Parathyroid adenoma (tissue), 2 donors: ENCODE results near the gene PRMT5.

Experiments used
- H2AFZ ChIP-seq: fragments of 300-600 bp; sonication (generic); one replicate; pipeline ENCODE4 v1.7.0; 2017; ENCODE audit warnings: antibody characterized with exemption, mild to moderate bottlenecking
- H3K27ac ChIP-seq: fragments of 300-600 bp; sonication (generic); one replicate; pipeline ENCODE4 v1.7.0; 2017
- H3K27me3 ChIP-seq: fragments of 300-600 bp; sonication (generic); one replicate; pipeline ENCODE4 v1.7.0; 2017; ENCODE audit warnings: low read length; ENCODE audit not compliant: control insufficient read depth, insufficient read depth
- H3K36me3 ChIP-seq: fragments of 300-600 bp; sonication (generic); one replicate; pipeline ENCODE4 v1.7.0; 2017; ENCODE audit warnings: low read length; ENCODE audit not compliant: control insufficient read depth, insufficient read depth
- H3K4me1 ChIP-seq: fragments of 300-600 bp; sonication (generic); one replicate; pipeline ENCODE4 v1.7.0; 2017; ENCODE audit warnings: control low read depth
- H3K4me2 ChIP-seq: fragments of 300-600 bp; sonication (generic); one replicate; pipeline ENCODE4 v1.7.0; 2017; ENCODE audit warnings: low read length
- H3K4me3 ChIP-seq: fragments of 300-600 bp; sonication (generic); one replicate; pipeline ENCODE4 v1.7.0; 2017; ENCODE audit warnings: low read depth, low read length
- H3K79me2 ChIP-seq: fragments of 300-600 bp; sonication (generic); one replicate; pipeline ENCODE4 v1.7.0; 2017; ENCODE audit warnings: control low read depth
- H3K9ac ChIP-seq: fragments of 300-600 bp; sonication (generic); one replicate; pipeline ENCODE4 v1.7.0; 2017; ENCODE audit warnings: mild to moderate bottlenecking
- H3K9me3 ChIP-seq: fragments of 300-600 bp; sonication (generic); one replicate; pipeline ENCODE4 v1.7.0; 2017; ENCODE audit warnings: low read length; ENCODE audit not compliant: control insufficient read depth
- TF ChIP-seq, protein P1 (sequence below): fragments of 300-600 bp; sonication (generic); IDR thresholded peaks from one replicate; pipeline ENCODE4 v1.7.0; 2017; ENCODE audit warnings: antibody characterized with exemption, mild to moderate bottlenecking
- donor health status: primary hyperparathyroidism.

The PRMT5 gene

GRCh38 chr14:22906073-22906472 is 23.1 kb downstream of the PRMT5 start:
- Histone ChIP-seq H3K4me1 (no peaks in the 10 kb centered on the region), H3K79me2 (peaks cover 24% of the 10 kb centered on the region), H3K9me3 (no peaks in the 10 kb centered on the region), H3K27me3 (no peaks in the 10 kb centered on the region), H3K27ac (no peak overlapping the region), H3K9ac (no peak overlapping the region), H3K4me2 (no peak overlapping the region), H2AFZ (no peak overlapping the region), H3K4me3 (no peak overlapping the region), H3K36me3 (no peaks in the 10 kb centered on the region)
- TF ChIP-seq, protein P1, sequence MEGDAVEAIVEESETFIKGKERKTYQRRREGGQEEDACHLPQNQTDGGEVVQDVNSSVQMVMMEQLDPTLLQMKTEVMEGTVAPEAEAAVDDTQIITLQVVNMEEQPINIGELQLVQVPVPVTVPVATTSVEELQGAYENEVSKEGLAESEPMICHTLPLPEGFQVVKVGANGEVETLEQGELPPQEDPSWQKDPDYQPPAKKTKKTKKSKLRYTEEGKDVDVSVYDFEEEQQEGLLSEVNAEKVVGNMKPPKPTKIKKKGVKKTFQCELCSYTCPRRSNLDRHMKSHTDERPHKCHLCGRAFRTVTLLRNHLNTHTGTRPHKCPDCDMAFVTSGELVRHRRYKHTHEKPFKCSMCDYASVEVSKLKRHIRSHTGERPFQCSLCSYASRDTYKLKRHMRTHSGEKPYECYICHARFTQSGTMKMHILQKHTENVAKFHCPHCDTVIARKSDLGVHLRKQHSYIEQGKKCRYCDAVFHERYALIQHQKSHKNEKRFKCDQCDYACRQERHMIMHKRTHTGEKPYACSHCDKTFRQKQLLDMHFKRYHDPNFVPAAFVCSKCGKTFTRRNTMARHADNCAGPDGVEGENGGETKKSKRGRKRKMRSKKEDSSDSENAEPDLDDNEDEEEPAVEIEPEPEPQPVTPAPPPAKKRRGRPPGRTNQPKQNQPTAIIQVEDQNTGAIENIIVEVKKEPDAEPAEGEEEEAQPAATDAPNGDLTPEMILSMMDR = no peak

DNA sequence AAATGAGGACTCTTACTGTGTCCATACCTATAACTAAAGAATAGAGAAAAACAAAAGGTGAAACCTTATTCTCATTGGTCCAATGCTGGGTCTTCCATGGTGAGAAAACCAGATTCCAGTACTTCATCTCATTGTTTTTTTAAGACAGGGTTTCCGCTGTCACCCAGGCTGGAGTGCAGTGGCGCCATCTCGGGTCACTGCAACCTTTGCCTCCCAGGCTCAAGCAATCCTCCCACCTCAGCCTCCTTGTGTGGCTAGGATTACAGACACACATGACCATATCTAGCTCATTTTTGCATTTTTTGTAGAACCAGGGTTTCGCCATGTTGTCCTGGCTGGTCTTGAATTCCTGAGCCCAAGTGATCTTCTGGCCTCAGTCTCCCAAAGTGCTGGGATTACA is 23.5 kb downstream of the PRMT5 start:
- no peak overlapping the region for H3K27ac ChIP-seq
- no peaks in the 10 kb centered on the region for H3K36me3 ChIP-seq
- TF ChIP-seq, protein P1 = no peak
- H3K4me3 ChIP-seq = no peak overlapping the region
- no peak overlapping the region for H3K4me2 ChIP-seq
- peaks cover 20% of the 10 kb centered on the region for H3K79me2 ChIP-seq
- no peaks in the 10 kb centered on the region for H3K9me3 ChIP-seq
- no peaks in the 10 kb centered on the region for H3K27me3 ChIP-seq
- no peak overlapping the region for H2AFZ ChIP-seq
- no peak overlapping the region for H3K9ac ChIP-seq
- H3K4me1 ChIP-seq = no peaks in the 10 kb centered on the region

DNA sequence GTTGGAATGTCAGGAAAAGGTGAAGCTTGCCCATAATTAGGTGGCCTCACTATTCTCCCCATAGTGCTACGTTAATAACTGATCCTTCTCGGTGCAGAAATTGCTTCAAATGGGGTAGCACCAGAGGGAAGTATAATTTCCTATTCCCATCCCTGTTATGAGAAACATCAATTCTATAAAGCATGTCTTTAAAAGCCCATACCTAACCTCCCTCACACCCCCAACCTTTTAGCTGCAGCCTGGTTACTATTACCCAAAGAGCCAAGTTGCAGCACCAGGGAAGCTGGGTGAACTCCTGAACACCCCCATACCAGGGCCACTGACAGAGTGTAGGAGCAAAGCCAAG is 25.5 kb downstream of the PRMT5 start:
- Histone ChIP-seq H3K27me3 (no peaks in the 10 kb centered on the region), H3K4me2 (no peak overlapping the region), H3K4me1 (no peaks in the 10 kb centered on the region)

GRCh38 chr14:22901799-22902198 is 27.4 kb downstream of the PRMT5 start:
- no peaks in the 10 kb centered on the region for H3K9me3 ChIP-seq
- H3K27me3 ChIP-seq = no peaks in the 10 kb centered on the region
- TF ChIP-seq, protein P1 = no peak
- peaks cover 14% of the 10 kb centered on the region for H3K79me2 ChIP-seq
- no peak overlapping the region for H3K27ac ChIP-seq
- H3K36me3 ChIP-seq = no peaks in the 10 kb centered on the region
- H3K9ac ChIP-seq = no peak overlapping the region
- no peak overlapping the region for H2AFZ ChIP-seq
- no peaks in the 10 kb centered on the region for H3K4me1 ChIP-seq
- no peak overlapping the region for H3K4me3 ChIP-seq
- H3K4me2 ChIP-seq = no peak overlapping the region

More for the DNA sequence above, 25.5 kb downstream of the PRMT5 start:
- H3K36me3 ChIP-seq = no peaks in the 10 kb centered on the region
- TF ChIP-seq, protein P1 = no peak
- no peak overlapping the region for H3K9ac ChIP-seq
- peaks cover 17% of the 10 kb centered on the region for H3K79me2 ChIP-seq
- no peak overlapping the region for H2AFZ ChIP-seq
- no peak overlapping the region for H3K4me3 ChIP-seq
- H3K9me3 ChIP-seq = no peaks in the 10 kb centered on the region
- H3K27ac ChIP-seq = peak overlapping the region; percentile 9

DNA sequence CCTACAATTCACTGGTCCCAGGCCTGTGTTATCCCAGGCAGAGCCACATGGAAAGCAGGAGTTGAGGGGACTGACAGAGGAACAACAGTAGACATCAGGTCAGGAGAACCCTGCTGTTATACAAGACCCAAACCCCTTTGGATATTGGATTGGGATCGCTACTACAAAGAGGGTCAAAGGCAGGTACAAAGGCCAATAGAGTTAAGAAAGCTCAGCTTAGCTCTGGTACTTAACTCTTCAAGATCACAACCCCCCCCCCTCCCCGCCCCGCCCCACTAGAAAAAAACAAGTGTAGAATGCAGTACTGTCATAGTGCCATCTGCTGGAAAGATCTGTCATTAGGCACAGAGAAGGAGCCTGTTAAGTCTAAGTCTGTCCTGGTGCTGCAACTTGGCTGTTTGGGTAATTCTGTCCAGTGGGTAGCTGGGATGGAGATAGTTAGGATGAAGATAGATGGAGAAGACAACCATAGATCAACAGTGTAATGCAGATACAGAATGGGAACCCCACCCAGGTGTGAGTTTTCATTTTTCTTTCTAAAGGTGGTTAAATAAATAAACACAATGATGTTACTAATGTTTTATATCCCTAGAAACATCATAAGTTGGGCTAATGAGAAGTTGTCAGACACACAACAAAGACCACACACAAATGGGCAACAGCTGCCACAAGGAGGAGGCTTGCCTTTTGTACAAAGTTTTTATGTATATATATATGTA is 28.9 kb downstream of the PRMT5 start:
- no peak overlapping the region for H3K4me3 ChIP-seq
- no peak overlapping the region for H3K4me2 ChIP-seq
- no peak overlapping the region for H3K27ac ChIP-seq
- no peaks in the 10 kb centered on the region for H3K9me3 ChIP-seq
- H3K4me1 ChIP-seq = no peaks in the 10 kb centered on the region
- H3K36me3 ChIP-seq = no peaks in the 10 kb centered on the region
- TF ChIP-seq, protein P1 = peak; percentile 64
- no peak overlapping the region for H3K9ac ChIP-seq
- H2AFZ ChIP-seq = no peak overlapping the region
- H3K27me3 ChIP-seq = no peaks in the 10 kb centered on the region
- H3K79me2 ChIP-seq = peaks cover 7% of the 10 kb centered on the region
